Upper lobe of left lung (tissue), 4 donors: ENCODE measurements around the gene PRR5L.

ENCODE experiments used
- EP300 ChIP-seq, 4 donors: sonication (generic); formaldehyde crosslinking; IDR thresholded peaks; one replicate each; pipeline ENCODE4 v1.5.1; 2017; ENCODE audit warnings: antibody characterized with exemption in 4 of 4, control low read depth in 2 of 4
- TF ChIP-seq, protein P1 (sequence below), 6 experiments: fragments of 450-650 bp in 4 of 6; fragments of 200-600 bp in 2 of 6; sonication (generic) in 2 of 6; IDR thresholded peaks; one replicate each; pipeline ENCODE4 v1.5.1; 2016 to 2019; ENCODE audit warnings: antibody characterized with exemption in 6 of 6

DNA sequence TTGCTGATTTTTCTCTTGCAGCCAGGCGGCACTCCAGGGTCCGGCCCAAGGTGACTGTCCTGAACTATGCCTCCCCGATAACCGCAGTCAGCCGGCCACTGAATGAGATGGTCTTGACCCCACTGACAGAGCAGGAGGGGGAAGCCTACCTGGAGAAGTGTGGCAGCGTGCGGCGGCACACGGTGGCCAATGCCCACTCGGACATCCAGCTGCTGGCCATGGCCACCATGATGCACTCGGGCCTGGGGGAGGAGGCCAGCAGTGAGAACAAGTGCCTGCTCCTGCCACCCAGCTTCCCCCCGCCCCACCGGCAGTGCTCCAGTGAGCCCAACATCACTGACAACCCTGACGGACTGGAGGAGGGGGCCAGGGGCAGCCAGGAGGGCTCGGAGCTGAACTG, 166.2 kb downstream of the PRR5L start:
- TF ChIP-seq, protein P1, sequence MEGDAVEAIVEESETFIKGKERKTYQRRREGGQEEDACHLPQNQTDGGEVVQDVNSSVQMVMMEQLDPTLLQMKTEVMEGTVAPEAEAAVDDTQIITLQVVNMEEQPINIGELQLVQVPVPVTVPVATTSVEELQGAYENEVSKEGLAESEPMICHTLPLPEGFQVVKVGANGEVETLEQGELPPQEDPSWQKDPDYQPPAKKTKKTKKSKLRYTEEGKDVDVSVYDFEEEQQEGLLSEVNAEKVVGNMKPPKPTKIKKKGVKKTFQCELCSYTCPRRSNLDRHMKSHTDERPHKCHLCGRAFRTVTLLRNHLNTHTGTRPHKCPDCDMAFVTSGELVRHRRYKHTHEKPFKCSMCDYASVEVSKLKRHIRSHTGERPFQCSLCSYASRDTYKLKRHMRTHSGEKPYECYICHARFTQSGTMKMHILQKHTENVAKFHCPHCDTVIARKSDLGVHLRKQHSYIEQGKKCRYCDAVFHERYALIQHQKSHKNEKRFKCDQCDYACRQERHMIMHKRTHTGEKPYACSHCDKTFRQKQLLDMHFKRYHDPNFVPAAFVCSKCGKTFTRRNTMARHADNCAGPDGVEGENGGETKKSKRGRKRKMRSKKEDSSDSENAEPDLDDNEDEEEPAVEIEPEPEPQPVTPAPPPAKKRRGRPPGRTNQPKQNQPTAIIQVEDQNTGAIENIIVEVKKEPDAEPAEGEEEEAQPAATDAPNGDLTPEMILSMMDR (IDR thresholded peaks at IDR 0.05) = no peak
- no peak for TF ChIP-seq EP300 (IDR thresholded peaks at IDR 0.05)
